ENCODE data around the gene CCDC50.

Gene CCDC50

GRCh38 chr3:191306428-191306827 lies 22.8 kb upstream of the CCDC50 start:
- no peaks in the 10 kb centered on the region for H3K27me3 ChIP-seq (ENCODE audit: low read length)
- no peaks in the 10 kb centered on the region for H3K36me3 ChIP-seq (ENCODE audit: low read length)
- no peak overlapping the region for H3K4me2 ChIP-seq (ENCODE audit: low read depth, low read length, poor library complexity, severe bottlenecking)
- H3K79me2 ChIP-seq (ENCODE audit: insufficient read depth, low read length) = no peaks in the 10 kb centered on the region
- H2AFZ ChIP-seq (ENCODE audit: low read depth, low read length, severe bottlenecking) = no peak overlapping the region
- no peaks in the 10 kb centered on the region for H3K9me2 ChIP-seq (replicated peaks; ENCODE audit: insufficient read depth, low read length)
- H3K4me3 ChIP-seq (ENCODE audit: insufficient read depth, low read length, poor library complexity, severe bottlenecking) = no peak overlapping the region
- H4K20me1 ChIP-seq (ENCODE audit: low read depth, low read length) = no peaks in the 10 kb centered on the region
- TF ChIP-seq CTCF (IDR thresholded peaks at IDR 0.05; ENCODE audit: insufficient read depth, low read length, poor library complexity, severe bottlenecking) = no peak
- no peak for TF ChIP-seq EZH2phosphoT487 (conservative IDR thresholded peaks at IDR 0.05; ENCODE audit: low read length)
- H3F3A ChIP-seq (ENCODE audit: insufficient read depth) = no peaks in the 10 kb centered on the region
- no peaks in the 10 kb centered on the region for H3K9me3 ChIP-seq (ENCODE audit: insufficient read depth, low read length)
- H3K9ac ChIP-seq (ENCODE audit: low read length) = no peak overlapping the region
- no peak overlapping the region for H3K27ac ChIP-seq (ENCODE audit: low read depth, low read length)

GRCh38 chr3:191307341-191307740 lies 21.9 kb upstream of the CCDC50 start:
- no peaks in the 10 kb centered on the region for H3K79me2 ChIP-seq (ENCODE audit: insufficient read depth, low read length)
- H3K9me2 ChIP-seq (replicated peaks; ENCODE audit: insufficient read depth, low read length) = no peaks in the 10 kb centered on the region
- no peaks in the 10 kb centered on the region for H3K9me3 ChIP-seq (ENCODE audit: insufficient read depth, low read length)
- no peaks in the 10 kb centered on the region for H3F3A ChIP-seq (ENCODE audit: insufficient read depth)
- H3K4me2 ChIP-seq (ENCODE audit: low read depth, low read length, poor library complexity, severe bottlenecking) = no peak overlapping the region
- no peaks in the 10 kb centered on the region for H3K36me3 ChIP-seq (ENCODE audit: low read length)
- no peak overlapping the region for H3K9ac ChIP-seq (ENCODE audit: low read length)
- H3K4me3 ChIP-seq (ENCODE audit: insufficient read depth, low read length, poor library complexity, severe bottlenecking) = no peak overlapping the region
- H2AFZ ChIP-seq (ENCODE audit: low read depth, low read length, severe bottlenecking) = no peak overlapping the region
- no peaks in the 10 kb centered on the region for H3K27me3 ChIP-seq (ENCODE audit: low read length)
- TF ChIP-seq EZH2phosphoT487 (conservative IDR thresholded peaks at IDR 0.05; ENCODE audit: low read length) (no peak), CTCF (IDR thresholded peaks at IDR 0.05; ENCODE audit: insufficient read depth, low read length, poor library complexity, severe bottlenecking) (no peak)
- no peak overlapping the region for H3K27ac ChIP-seq (ENCODE audit: low read depth, low read length)
- no peaks in the 10 kb centered on the region for H4K20me1 ChIP-seq (ENCODE audit: low read depth, low read length)

GRCh38 chr3:191313296-191313695 lies 15.9 kb upstream of the CCDC50 start:
- no peak overlapping the region for H3K4me3 ChIP-seq (ENCODE audit: insufficient read depth, low read length, poor library complexity, severe bottlenecking)
- H3K9me2 ChIP-seq (replicated peaks; ENCODE audit: insufficient read depth, low read length) = no peaks in the 10 kb centered on the region
- H2AFZ ChIP-seq (ENCODE audit: low read depth, low read length, severe bottlenecking) = no peak overlapping the region
- TF ChIP-seq EZH2phosphoT487 (conservative IDR thresholded peaks at IDR 0.05; ENCODE audit: low read length) = no peak
- no peak for TF ChIP-seq CTCF (IDR thresholded peaks at IDR 0.05; ENCODE audit: insufficient read depth, low read length, poor library complexity, severe bottlenecking)
- no peak overlapping the region for H3K27ac ChIP-seq (ENCODE audit: low read depth, low read length)
- no peaks in the 10 kb centered on the region for H3K36me3 ChIP-seq (ENCODE audit: low read length)
- no peak overlapping the region for H3K9ac ChIP-seq (ENCODE audit: low read length)
- no peaks in the 10 kb centered on the region for H3K79me2 ChIP-seq (ENCODE audit: insufficient read depth, low read length)
- no peaks in the 10 kb centered on the region for H3K27me3 ChIP-seq (ENCODE audit: low read length)
- H4K20me1 ChIP-seq (ENCODE audit: low read depth, low read length) = no peaks in the 10 kb centered on the region
- no peaks in the 10 kb centered on the region for H3K9me3 ChIP-seq (ENCODE audit: insufficient read depth, low read length)
- H3F3A ChIP-seq (ENCODE audit: insufficient read depth) = no peaks in the 10 kb centered on the region
- no peak overlapping the region for H3K4me2 ChIP-seq (ENCODE audit: low read depth, low read length, poor library complexity, severe bottlenecking)

Measured in SU-DHL-6 (cell line).